MCF 10A (cell line): ENCODE results near the gene VILL. TPM values are rescaled to one million over a fixed set of nuclear protein-coding genes. Genes with fewer than 3 reads are reported as not detected.

Experiments used
- BruUV-seq: library from RNA; stranded (reverse); fragments of 400-500 nt; replicated peaks from 2 replicates; lab custom pipeline; 2021; lab: Mats Ljungman, UMichigan
- CTCF ChIA-PET: fragments of 300-600 bp; sonication (Branson Sonifier 250); formaldehyde crosslinking; extraction: SDS; loops from one replicate; lab custom pipeline; 2021; ENCODE audit warnings: antibody characterized with exemption, inconsistent platforms; lab: Yijun Ruan, JAX
- POLR2A ChIA-PET: fragments of 300-600, 350-650 bp; sonication (Branson Sonifier 250); formaldehyde crosslinking; extraction: SDS; loops from one replicate; lab custom pipeline; 2020; ENCODE audit warnings: antibody characterized with exemption, inconsistent platforms; lab: Yijun Ruan, JAX
- DNase-seq: peaks from one replicate; pipeline ENCODE4 v3.0.0-alpha.2; 2018; ENCODE audit not compliant: unreplicated experiment
- H3K27ac Mint-ChIP-seq: one replicate; pipeline ENCODE4 v1.8.0; 2022; ENCODE audit warnings: mild to moderate bottlenecking, low read depth, mixed read lengths; ENCODE audit not compliant: unreplicated experiment
- H3K27me3 Mint-ChIP-seq: one replicate; pipeline ENCODE4 v1.8.0; 2022; ENCODE audit warnings: mixed read lengths; ENCODE audit not compliant: insufficient read depth, unreplicated experiment
- H3K36me3 Mint-ChIP-seq: one replicate; pipeline ENCODE4 v1.8.0; 2022; ENCODE audit warnings: mild to moderate bottlenecking, moderate library complexity, mixed read lengths; ENCODE audit not compliant: insufficient read depth, unreplicated experiment
- H3K4me1 Mint-ChIP-seq: one replicate; pipeline ENCODE4 v1.8.0; 2022; ENCODE audit warnings: mixed read lengths; ENCODE audit not compliant: insufficient read depth, unreplicated experiment
- H3K4me3 Mint-ChIP-seq: one replicate; pipeline ENCODE4 v1.8.0; 2022; ENCODE audit warnings: mild to moderate bottlenecking, moderate library complexity, mixed read lengths; ENCODE audit not compliant: unreplicated experiment
- H3K9me3 Mint-ChIP-seq: one replicate; pipeline ENCODE4 v1.8.0; 2022; ENCODE audit warnings: mixed read lengths; ENCODE audit not compliant: unreplicated experiment
- intact Hi-C: fragments of 100-400 bp; cut with micrococcal nuclease; formaldehyde crosslinking; loops from 2 replicates; pipeline ENCODE4 v1.14.1; 2022
- total RNA-seq: library from RNA; stranded (reverse); gene quantifications from 2 replicates; pipeline ENCODE4 v1.2.3, GENCODE V29; 2022
- TF ChIP-seq, protein P1 (sequence below): fragments of 200-600 bp; IDR thresholded peaks from one replicate; pipeline ENCODE4 v1.8.0; 2022; ENCODE audit warnings: antibody characterized with exemption, mild to moderate bottlenecking; ENCODE audit not compliant: unreplicated experiment

VILL gene
- total RNA-seq, 1 experiment from 2014 or later = not detected

DNA sequence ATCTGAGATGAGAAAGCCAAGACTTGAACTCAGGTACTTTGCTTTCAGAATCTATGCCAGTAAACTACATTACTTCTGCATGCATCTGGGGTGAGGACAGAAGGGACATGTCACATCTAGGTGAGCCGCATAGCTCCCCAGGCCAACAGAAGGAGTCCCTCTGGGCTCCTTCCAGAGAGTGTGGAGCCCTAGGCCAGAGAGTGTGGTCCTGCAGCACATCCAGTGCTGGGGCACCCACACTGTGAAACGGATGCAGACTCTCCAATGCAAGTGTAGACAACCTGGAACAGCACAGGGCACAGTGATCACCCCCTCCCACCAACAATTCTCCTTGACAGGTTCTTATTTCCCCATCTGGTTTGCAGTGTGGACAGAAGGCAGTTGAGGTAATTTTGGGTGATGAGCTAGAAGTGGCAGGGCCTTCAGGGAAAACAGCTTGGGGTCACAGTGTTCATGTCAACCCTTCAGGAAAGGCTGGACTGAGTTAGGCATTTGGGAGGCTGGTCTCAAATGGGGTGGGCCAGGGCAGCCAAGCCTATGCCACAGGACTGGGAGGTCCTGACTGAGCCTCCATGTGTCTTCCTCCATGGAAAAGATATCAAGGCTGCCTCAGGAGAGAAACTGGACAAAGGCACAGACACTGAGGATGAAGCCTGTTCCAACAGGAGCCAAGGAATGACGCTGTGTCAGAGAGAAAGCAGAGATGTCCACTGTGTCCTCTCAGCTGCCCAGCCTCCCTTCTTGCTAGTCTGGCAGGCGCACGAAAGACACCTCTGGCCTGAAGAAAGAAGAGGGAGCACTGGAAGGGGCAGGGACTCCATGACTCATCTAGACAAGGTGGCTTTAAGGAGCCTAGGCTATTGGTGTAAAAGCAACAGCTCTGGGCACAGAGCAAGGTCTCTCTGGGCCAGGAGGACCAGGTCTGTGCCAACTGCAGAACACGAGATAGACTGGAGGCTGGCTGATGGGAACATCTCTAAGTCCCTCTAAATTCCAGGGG, 37.2 kb downstream of the VILL start:
- no peak for DNase-seq
- ChIA-PET CTCF (interaction anchor here (1.4 kb wide), 1 partner anchor 31 kb away, joined by 5 read pairs; no protein-coding TSS in a partner anchor), POLR2A (interaction anchor here (0.6 kb wide), 1 partner anchor 96 kb away, joined by 3 read pairs; no protein-coding TSS in a partner anchor)
- H3K9me3 Mint-ChIP-seq = no peaks in the 10 kb centered on the region
- BruUV-seq = no TSS peak
- no peak overlapping the region for H3K4me3 Mint-ChIP-seq
- H3K36me3 Mint-ChIP-seq = no peaks in the 10 kb centered on the region
- peaks cover 40% of the 10 kb centered on the region for H3K4me1 Mint-ChIP-seq
- TF ChIP-seq, protein P1, sequence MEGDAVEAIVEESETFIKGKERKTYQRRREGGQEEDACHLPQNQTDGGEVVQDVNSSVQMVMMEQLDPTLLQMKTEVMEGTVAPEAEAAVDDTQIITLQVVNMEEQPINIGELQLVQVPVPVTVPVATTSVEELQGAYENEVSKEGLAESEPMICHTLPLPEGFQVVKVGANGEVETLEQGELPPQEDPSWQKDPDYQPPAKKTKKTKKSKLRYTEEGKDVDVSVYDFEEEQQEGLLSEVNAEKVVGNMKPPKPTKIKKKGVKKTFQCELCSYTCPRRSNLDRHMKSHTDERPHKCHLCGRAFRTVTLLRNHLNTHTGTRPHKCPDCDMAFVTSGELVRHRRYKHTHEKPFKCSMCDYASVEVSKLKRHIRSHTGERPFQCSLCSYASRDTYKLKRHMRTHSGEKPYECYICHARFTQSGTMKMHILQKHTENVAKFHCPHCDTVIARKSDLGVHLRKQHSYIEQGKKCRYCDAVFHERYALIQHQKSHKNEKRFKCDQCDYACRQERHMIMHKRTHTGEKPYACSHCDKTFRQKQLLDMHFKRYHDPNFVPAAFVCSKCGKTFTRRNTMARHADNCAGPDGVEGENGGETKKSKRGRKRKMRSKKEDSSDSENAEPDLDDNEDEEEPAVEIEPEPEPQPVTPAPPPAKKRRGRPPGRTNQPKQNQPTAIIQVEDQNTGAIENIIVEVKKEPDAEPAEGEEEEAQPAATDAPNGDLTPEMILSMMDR = no peak
- no peaks in the 10 kb centered on the region for H3K27me3 Mint-ChIP-seq
- H3K27ac Mint-ChIP-seq = no peak overlapping the region
- intact Hi-C loops = no loop called here

DNA sequence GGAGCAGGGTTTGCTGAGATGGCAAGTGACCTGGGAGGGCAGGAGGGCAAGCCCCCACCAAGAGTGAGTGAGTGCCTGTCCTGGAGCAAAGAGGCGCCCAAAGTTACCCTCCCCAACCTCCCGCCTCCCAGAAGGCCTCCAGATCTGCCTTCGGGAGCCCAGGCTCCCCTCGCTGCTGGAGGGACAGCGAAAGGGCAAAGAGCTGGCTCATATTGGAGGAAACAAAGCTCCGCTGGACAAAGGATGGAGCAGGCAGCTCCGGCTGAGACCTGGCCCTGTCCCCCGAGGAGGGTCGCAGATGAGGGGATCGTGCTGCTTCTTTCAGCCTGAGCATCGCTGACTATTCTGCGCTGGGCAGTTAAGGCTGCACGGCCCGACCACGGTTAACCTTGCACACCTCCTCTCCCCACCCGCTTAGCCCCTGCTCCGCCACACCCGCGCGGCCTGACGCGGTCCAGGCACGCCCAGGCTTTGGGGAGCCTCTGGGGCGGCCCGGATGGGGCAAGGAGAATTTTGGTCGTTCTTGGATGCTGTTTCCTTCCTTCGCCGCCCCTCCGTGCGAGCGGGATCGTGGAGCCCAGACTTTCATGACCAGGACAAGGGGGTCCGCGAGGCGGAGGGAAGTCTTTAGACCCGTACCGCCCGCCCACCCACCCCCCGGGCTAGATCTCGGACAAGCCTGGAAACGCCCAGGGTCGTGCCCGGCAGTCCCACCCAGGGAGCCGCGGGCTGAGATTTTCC, 38.2 kb downstream of the VILL start:
- no TSS peak for BruUV-seq
- H3K9me3 Mint-ChIP-seq = no peaks in the 10 kb centered on the region
- intact Hi-C loops = no loop called here

DNA sequence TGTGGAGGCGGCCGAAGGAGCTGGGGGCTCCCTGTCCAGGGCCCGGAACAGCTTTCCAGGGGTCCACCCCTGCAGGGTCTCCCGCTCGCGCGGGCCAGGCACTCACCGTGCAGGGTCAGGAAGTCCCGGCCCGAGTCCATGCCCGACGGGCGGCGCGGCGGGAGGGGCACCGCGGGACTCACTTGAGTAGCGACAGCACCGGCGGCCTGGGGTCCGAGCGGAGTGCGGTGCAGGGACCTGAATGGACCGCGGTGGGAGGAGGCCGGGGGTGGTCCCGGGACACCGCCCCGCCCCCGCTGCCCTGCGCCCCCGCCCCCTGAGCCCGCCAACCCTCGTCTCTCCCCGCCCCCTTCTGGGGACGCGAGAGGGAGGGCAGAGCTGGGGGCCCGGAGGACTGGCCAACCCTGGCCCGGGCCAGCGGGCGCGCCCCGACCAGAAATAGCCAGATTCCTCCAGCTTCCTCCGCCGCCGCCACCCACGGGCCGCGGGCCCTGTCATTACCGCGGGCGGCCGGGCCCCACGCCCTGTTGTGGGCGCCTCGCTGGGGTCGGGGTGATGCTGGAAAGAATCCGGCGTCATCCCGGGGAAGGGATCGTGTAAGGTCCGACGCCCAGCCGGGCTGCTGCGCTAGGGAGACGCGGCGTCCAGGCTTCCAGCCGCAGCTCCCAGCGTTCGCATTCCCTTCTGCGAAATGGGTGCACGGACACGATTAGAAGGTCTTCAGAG, 39.0 kb downstream of the VILL start, which contains the start of gene PLCD1:
TSS of gene PLCD1 (minus strand) at position 243 of the 726 bp plus-strand sequence. CDS start at position 140, 103 bp downstream.
- ChIA-PET CTCF (interaction anchor here (1.2 kb wide), 2 partner anchors 28 to 317 kb away, joined by 4 to 5 read pairs; partner anchors contain the start of gene XYLB), POLR2A (no interaction called here)
- TF ChIP-seq, protein P1 = no peak
- H3K27ac Mint-ChIP-seq = no peak within 1 kb of the TSS
- DNase-seq = no peak
- peaks cover 34% of the 10 kb centered on the region for H3K4me1 Mint-ChIP-seq
- intact Hi-C loops = no loop called here
- H3K9me3 Mint-ChIP-seq = no peaks in the 10 kb centered on the region
- no peaks in the 10 kb centered on the region for H3K27me3 Mint-ChIP-seq
- no TSS peak for BruUV-seq
- H3K36me3 Mint-ChIP-seq = no peaks in the 10 kb centered on the region
- H3K4me3 Mint-ChIP-seq = no peak within 1 kb of the TSS

More for the DNA sequence above, 38.2 kb downstream of the VILL start:
- H3K4me3 Mint-ChIP-seq = no peak overlapping the region
- no peak overlapping the region for H3K27ac Mint-ChIP-seq
- no peaks in the 10 kb centered on the region for H3K36me3 Mint-ChIP-seq
- H3K27me3 Mint-ChIP-seq = no peaks in the 10 kb centered on the region
- peaks cover 42% of the 10 kb centered on the region for H3K4me1 Mint-ChIP-seq
- POLR2A ChIA-PET = no interaction called here
- no peak for DNase-seq
- TF ChIP-seq, protein P1 = no peak
- CTCF ChIA-PET = interaction anchor here (1.2 to 1.4 kb wide), 2 partner anchors 27 to 32 kb away, joined by 5 read pairs; no protein-coding TSS in a partner anchor
